ENCODE data around the gene SLC2A13. TPM values are rescaled to one million over a fixed set of nuclear protein-coding genes. Genes with fewer than 3 reads are reported as not detected.

SLC2A13 gene
- total and polyA plus RNA-seq, 4 donors, result 21.1 to 85.5 (median 28.6) TPM

- Histone ChIP-seq H3K9me3 (ENCODE audit: control insufficient read depth, insufficient read depth, low read length) (no peaks in the 10 kb centered on the region), H3K36me3 (ENCODE audit: control insufficient read depth, insufficient read depth, low read length) (no peaks in the 10 kb centered on the region), H3K27ac (ENCODE audit: low read depth, low read length) (no peak overlapping the region), H3K4me1 (ENCODE audit: control insufficient read depth, insufficient read depth, low read length) (no peaks in the 10 kb centered on the region), H3K4me3 (ENCODE audit: low read depth, low read length) (no peak overlapping the region), H3K27me3 (ENCODE audit: control insufficient read depth, insufficient read depth, low read length) (no peaks in the 10 kb centered on the region)
- no peak for DNase-seq (ENCODE audit: low read depth in 4 of 6, low spot score in 6 of 6)
- 72% methylated on average over 2 of the region's 4 CpGs for WGBS (ENCODE audit: insufficient coverage)
Observed at GRCh38 chr12:39780913-39781446, 324.9 kb downstream of the SLC2A13 start.

- H3K27me3 ChIP-seq (ENCODE audit: control insufficient read depth, insufficient read depth, low read length), result no peaks in the 10 kb centered on the region
- H3K4me1 ChIP-seq (ENCODE audit: control insufficient read depth, insufficient read depth, low read length), result no peaks in the 10 kb centered on the region
- H3K9me3 ChIP-seq (ENCODE audit: control insufficient read depth, insufficient read depth, low read length), result no peaks in the 10 kb centered on the region
- H3K4me3 ChIP-seq (ENCODE audit: low read depth, low read length), result no peak overlapping the region
- DNase-seq (ENCODE audit: low read depth in 4 of 6, low spot score in 6 of 6), result peak in 1 of 6 donors; percentile 33
- no CpG with 5 or more reads among the region's 2 CpGs for WGBS (ENCODE audit: insufficient coverage)
- no peak overlapping the region for H3K27ac ChIP-seq (ENCODE audit: low read depth, low read length)
- H3K36me3 ChIP-seq (ENCODE audit: control insufficient read depth, insufficient read depth, low read length), result no peaks in the 10 kb centered on the region
Observed at GRCh38 chr12:39780411-39780912, 325.4 kb downstream of the SLC2A13 start.

GRCh38 chr12:39779768-39780340, 326.0 kb downstream of the SLC2A13 start:
- no peaks in the 10 kb centered on the region for H3K27me3 ChIP-seq (ENCODE audit: control insufficient read depth, insufficient read depth, low read length)
- H3K27ac ChIP-seq (ENCODE audit: low read depth, low read length), result no peak overlapping the region
- H3K9me3 ChIP-seq (ENCODE audit: control insufficient read depth, insufficient read depth, low read length), result no peaks in the 10 kb centered on the region
- H3K4me1 ChIP-seq (ENCODE audit: control insufficient read depth, insufficient read depth, low read length), result no peaks in the 10 kb centered on the region
- WGBS (ENCODE audit: insufficient coverage), result 40% methylated on average over 1 of the region's 5 CpGs
- H3K36me3 ChIP-seq (ENCODE audit: control insufficient read depth, insufficient read depth, low read length), result no peaks in the 10 kb centered on the region
- DNase-seq (ENCODE audit: low read depth in 4 of 6, low spot score in 6 of 6), result peak in 2 of 6 donors; percentile 23 to 27
- H3K4me3 ChIP-seq (ENCODE audit: low read depth, low read length), result no peak overlapping the region

- H3K4me3 ChIP-seq (ENCODE audit: low read depth, low read length), result no peak overlapping the region
- no peaks in the 10 kb centered on the region for H3K9me3 ChIP-seq (ENCODE audit: control insufficient read depth, insufficient read depth, low read length)
- DNase-seq (ENCODE audit: low read depth in 4 of 6, low spot score in 6 of 6), result no peak
- H3K4me1 ChIP-seq (ENCODE audit: control insufficient read depth, insufficient read depth, low read length), result no peaks in the 10 kb centered on the region
- H3K36me3 ChIP-seq (ENCODE audit: control insufficient read depth, insufficient read depth, low read length), result no peaks in the 10 kb centered on the region
- H3K27ac ChIP-seq (ENCODE audit: low read depth, low read length), result no peak overlapping the region
- H3K27me3 ChIP-seq (ENCODE audit: control insufficient read depth, insufficient read depth, low read length), result no peaks in the 10 kb centered on the region
- 95% methylated on average over 11 of the region's 11 CpGs for WGBS (ENCODE audit: insufficient coverage)
Observed at GRCh38 chr12:39777465-39777864, 328.4 kb downstream of the SLC2A13 start.

GRCh38 chr12:39773266-39773665, 332.6 kb downstream of the SLC2A13 start:
- no peak overlapping the region for H3K4me3 ChIP-seq (ENCODE audit: low read depth, low read length)
- H3K4me1 ChIP-seq (ENCODE audit: control insufficient read depth, insufficient read depth, low read length), result no peaks in the 10 kb centered on the region
- H3K27me3 ChIP-seq (ENCODE audit: control insufficient read depth, insufficient read depth, low read length), result no peaks in the 10 kb centered on the region
- no peak overlapping the region for H3K27ac ChIP-seq (ENCODE audit: low read depth, low read length)
- no peaks in the 10 kb centered on the region for H3K9me3 ChIP-seq (ENCODE audit: control insufficient read depth, insufficient read depth, low read length)
- DNase-seq (ENCODE audit: low read depth in 4 of 6, low spot score in 6 of 6), result no peak
- WGBS (ENCODE audit: insufficient coverage), result 80% methylated on average over 1 of the region's 2 CpGs
- H3K36me3 ChIP-seq (ENCODE audit: control insufficient read depth, insufficient read depth, low read length), result no peaks in the 10 kb centered on the region

- Histone ChIP-seq H3K27me3 (ENCODE audit: control insufficient read depth, insufficient read depth, low read length) (no peaks in the 10 kb centered on the region), H3K4me1 (ENCODE audit: control insufficient read depth, insufficient read depth, low read length) (no peaks in the 10 kb centered on the region), H3K4me3 (ENCODE audit: low read depth, low read length) (no peak overlapping the region), H3K9me3 (ENCODE audit: control insufficient read depth, insufficient read depth, low read length) (no peaks in the 10 kb centered on the region), H3K27ac (ENCODE audit: low read depth, low read length) (no peak overlapping the region), H3K36me3 (ENCODE audit: control insufficient read depth, insufficient read depth, low read length) (no peaks in the 10 kb centered on the region)
- no peak for DNase-seq (ENCODE audit: low read depth in 4 of 6, low spot score in 6 of 6)
- 50% methylated on average over 1 of the region's 3 CpGs for WGBS (ENCODE audit: insufficient coverage)
Observed at GRCh38 chr12:39772821-39773259, 333.0 kb downstream of the SLC2A13 start.

- Histone ChIP-seq H3K36me3 (ENCODE audit: control insufficient read depth, insufficient read depth, low read length) (no peaks in the 10 kb centered on the region), H3K27me3 (ENCODE audit: control insufficient read depth, insufficient read depth, low read length) (no peaks in the 10 kb centered on the region), H3K4me3 (ENCODE audit: low read depth, low read length) (no peak overlapping the region), H3K27ac (ENCODE audit: low read depth, low read length) (no peak overlapping the region), H3K9me3 (ENCODE audit: control insufficient read depth, insufficient read depth, low read length) (no peaks in the 10 kb centered on the region), H3K4me1 (ENCODE audit: control insufficient read depth, insufficient read depth, low read length) (no peaks in the 10 kb centered on the region)
- WGBS (ENCODE audit: insufficient coverage), result 82% methylated on average over 1 of the region's 1 CpG
- DNase-seq (ENCODE audit: low read depth in 4 of 6, low spot score in 6 of 6), result no peak
Observed at GRCh38 chr12:39771456-39771855, 334.4 kb downstream of the SLC2A13 start.

GRCh38 chr12:39764944-39765560, 340.8 kb downstream of the SLC2A13 start:
- no peaks in the 10 kb centered on the region for H3K9me3 ChIP-seq (ENCODE audit: control insufficient read depth, insufficient read depth, low read length)
- DNase-seq (ENCODE audit: low read depth in 4 of 6, low spot score in 6 of 6), result peak in 5 of 6 donors; percentile 8 to 81 (median 22)
- H3K4me1 ChIP-seq (ENCODE audit: control insufficient read depth, insufficient read depth, low read length), result no peaks in the 10 kb centered on the region
- no peak overlapping the region for H3K27ac ChIP-seq (ENCODE audit: low read depth, low read length)
- no peaks in the 10 kb centered on the region for H3K36me3 ChIP-seq (ENCODE audit: control insufficient read depth, insufficient read depth, low read length)
- H3K27me3 ChIP-seq (ENCODE audit: control insufficient read depth, insufficient read depth, low read length), result no peaks in the 10 kb centered on the region
- WGBS (ENCODE audit: insufficient coverage), result 100% methylated on average over 1 of the region's 3 CpGs
- H3K4me3 ChIP-seq (ENCODE audit: low read depth, low read length), result no peak overlapping the region

GRCh38 chr12:39763890-39764169, 342.1 kb downstream of the SLC2A13 start:
- no peak for DNase-seq (ENCODE audit: low read depth in 4 of 6, low spot score in 6 of 6)
- Histone ChIP-seq H3K9me3 (ENCODE audit: control insufficient read depth, insufficient read depth, low read length) (no peaks in the 10 kb centered on the region), H3K4me1 (ENCODE audit: control insufficient read depth, insufficient read depth, low read length) (no peaks in the 10 kb centered on the region), H3K4me3 (ENCODE audit: low read depth, low read length) (no peak overlapping the region), H3K27me3 (ENCODE audit: control insufficient read depth, insufficient read depth, low read length) (no peaks in the 10 kb centered on the region), H3K36me3 (ENCODE audit: control insufficient read depth, insufficient read depth, low read length) (no peaks in the 10 kb centered on the region), H3K27ac (ENCODE audit: low read depth, low read length) (no peak overlapping the region)
- WGBS (ENCODE audit: insufficient coverage), result no CpG with 5 or more reads among the region's 2 CpGs
